HPDE6-E6E7 (cell line): Measurements from ENCODE around the gene BSCL2.
"Not testable (repeated sequence)": the region's sequence is repeated elsewhere in the genome, so short reads cannot be mapped to it uniquely, and the experiment has no call there.

Experiments used
- DNase-seq: peaks from one replicate; pipeline ENCODE4 v3.0.0; 2011; ENCODE audit warnings: missing footprints; ENCODE audit errors: extremely low spot score

Gene BSCL2

GRCh38 chr11:62719302-62719978, 12.2 kb upstream of the BSCL2 start:
- no peak for DNase-seq

- no peak for DNase-seq
Measured at GRCh38 chr11:62716816-62717215, 9.6 kb upstream of the BSCL2 start.

- no peak for DNase-seq
Measured at GRCh38 chr11:62716206-62716605, 9.0 kb upstream of the BSCL2 start.

- DNase-seq = no peak
Measured at GRCh38 chr11:62715150-62716130, 8.2 kb upstream of the BSCL2 start.

- no peak for DNase-seq
Measured at GRCh38 chr11:62713343-62713742, 6.1 kb upstream of the BSCL2 start.

- no peak for DNase-seq
Measured at GRCh38 chr11:62712861-62713260, 5.6 kb upstream of the BSCL2 start.

GRCh38 chr11:62712276-62712812, 5.1 kb upstream of the BSCL2 start:
- no peak for DNase-seq

GRCh38 chr11:62710001-62710345, 2.7 kb upstream of the BSCL2 start:
- no peak for DNase-seq

GRCh38 chr11:62709247-62710000, 2.2 kb upstream of the BSCL2 start:
- peak; percentile 88 for DNase-seq

GRCh38 chr11:62708793-62709192, 1.6 kb upstream of the BSCL2 start:
- no peak for DNase-seq

- no peak for DNase-seq
Measured at GRCh38 chr11:62708392-62708791, 1.2 kb upstream of the BSCL2 start.

- DNase-seq = no peak
Measured at GRCh38 chr11:62706850-62707247, 375 bp downstream of the BSCL2 start.

- DNase-seq = peak; percentile 77
Measured at GRCh38 chr11:62705880-62706849, 1.1 kb downstream of the BSCL2 start.

- no peak for DNase-seq
Measured at GRCh38 chr11:62705413-62705812, 1.8 kb downstream of the BSCL2 start.

GRCh38 chr11:62703921-62704320, 3.3 kb downstream of the BSCL2 start:
- not testable (repeated sequence) for DNase-seq

GRCh38 chr11:62702246-62702645, 5.0 kb downstream of the BSCL2 start:
- no peak for DNase-seq

- peak; percentile 67 for DNase-seq
Measured at GRCh38 chr11:62694455-62695167, 12.6 kb downstream of the BSCL2 start.

- not testable (repeated sequence) for DNase-seq
Measured at GRCh38 chr11:62693624-62694023, 13.6 kb downstream of the BSCL2 start.

- DNase-seq = no peak
Measured at GRCh38 chr11:62689421-62690183, 17.6 kb downstream of the BSCL2 start, which contains the start of gene LRRN4CL. Gene LRRN4CL, minus strand, starts transcription at chr11:62689530. Its CDS starts 1,022 bp downstream, at chr11:62688508.
